HepG2 (cell line): Measurements from ENCODE around the gene PFDN2. TPM values are rescaled to one million over a fixed set of nuclear protein-coding genes. Genes with fewer than 3 reads are reported as not detected.

ENCODE experiments used
- CBX2 ChIP-seq, 2 experiments: fragments of 200-600 bp in 1 of 2; sonication (generic); formaldehyde crosslinking in 1 of 2; IDR thresholded peaks; 2 replicates each; pipeline versions ENCODE4 v1.7.0 to v1.8.1; 2018 to 2022; ENCODE audit warnings: low read depth in 2 of 2, low read length in 1 of 2, mild to moderate bottlenecking in 1 of 2, missing genetic modification reagents in 1 of 2
- CEBPG ChIP-seq: IDR thresholded peaks from 2 replicates; pipeline ENCODE4 v1.6.1; 2016
- HNRNPK ChIP-seq: fragments of 200-400 bp; formaldehyde crosslinking; IDR thresholded peaks from 2 replicates; pipeline ENCODE4 v1.6.1; 2018; ENCODE audit warnings: low read length, low read depth, moderate library complexity, mild to moderate bottlenecking; ENCODE audit not compliant: poor library complexity, severe bottlenecking
- HNRNPL ChIP-seq: fragments of 200-400 bp; formaldehyde crosslinking; IDR thresholded peaks from 2 replicates; pipeline ENCODE4 v1.6.1; 2017; ENCODE audit warnings: mild to moderate bottlenecking, low read depth, low read length
- IKZF1 ChIP-seq: fragments of 450-650 bp; IDR thresholded peaks from 2 replicates; pipeline ENCODE4 v1.7.1; 2016
- MEIS2 ChIP-seq: sonication (generic); formaldehyde crosslinking; IDR thresholded peaks from 2 replicates; pipeline ENCODE4 v1.9.0; 2021; ENCODE audit warnings: mild to moderate bottlenecking, missing genetic modification reagents
- NFRKB ChIP-seq: fragments of 450-650 bp; IDR thresholded peaks from 2 replicates; pipeline ENCODE4 v1.6.1; 2017
- RORA ChIP-seq: sonication (generic); formaldehyde crosslinking; IDR thresholded peaks from 2 replicates; pipeline ENCODE4 v1.5.0; 2020; ENCODE audit warnings: mild to moderate bottlenecking, missing genetic modification reagents, moderate library complexity
- SNAPC5 ChIP-seq: sonication (generic); formaldehyde crosslinking; IDR thresholded peaks from 2 replicates; pipeline ENCODE4 v1.8.1; 2023; ENCODE audit warnings: mild to moderate bottlenecking, missing genetic modification reagents, borderline replicate concordance
- TP53 ChIP-seq: sonication (generic); formaldehyde crosslinking; conservative IDR thresholded peaks from 2 replicates; pipeline ENCODE4 v1.4.0; 2020; ENCODE audit warnings: missing genetic modification reagents
- ZGPAT ChIP-seq: IDR thresholded peaks from 2 replicates; pipeline ENCODE4 v1.6.1; 2016; ENCODE audit warnings: mild to moderate bottlenecking
- ZMAT3 ChIP-seq: sonication (generic); formaldehyde crosslinking; conservative IDR thresholded peaks from 2 replicates; pipeline ENCODE4 v1.7.0; 2021; ENCODE audit warnings: missing genetic modification reagents
- ZNF263 ChIP-seq: sonication (generic); formaldehyde crosslinking; IDR thresholded peaks from 2 replicates; pipeline ENCODE4 v1.4.0; 2020; ENCODE audit warnings: missing genetic modification reagents
- ZNF276 ChIP-seq: sonication (generic); formaldehyde crosslinking; IDR thresholded peaks from 2 replicates; pipeline ENCODE4 v1.4.0; 2020; ENCODE audit warnings: mild to moderate bottlenecking, low read depth, missing genetic modification reagents
- ZNF367 ChIP-seq: sonication (generic); formaldehyde crosslinking; IDR thresholded peaks from 2 replicates; pipeline ENCODE4 v1.4.0; 2020; ENCODE audit warnings: missing genetic modification reagents, borderline replicate concordance
- ZNF512B ChIP-seq: sonication (generic); formaldehyde crosslinking; IDR thresholded peaks from 2 replicates; pipeline ENCODE4 v1.5.1; 2020; ENCODE audit warnings: missing genetic modification reagents, mild to moderate bottlenecking, borderline replicate concordance
- ZNF513 ChIP-seq: sonication (generic); formaldehyde crosslinking; conservative IDR thresholded peaks from 2 replicates; pipeline ENCODE4 v1.5.0; 2020; ENCODE audit warnings: missing genetic modification reagents
- polyA plus RNA-seq, 8 experiments: library from polyadenylated mRNA; depleted of rRNA in 3 of 8; stranded (reverse) in 7 of 8; unstranded in 1 of 8; fragments of >200 nt; fragmentation: Illumina TruSeq in 4 of 8; extraction: Trizol in 4 of 8; gene quantifications; 2 replicates each; pipeline versions ENCODE4 v1.2.1 to v1.2.3, GENCODE V29; 2011 to 2016; ENCODE audit warnings: low read depth in 4 of 8, missing spikeins in 1 of 8, mixed read lengths in 1 of 8; ENCODE audit not compliant: insufficient read depth in 1 of 8
- total RNA-seq, 5 experiments: library from RNA; depleted of rRNA; stranded (reverse); fragments of >200 nt; fragmentation: Illumina TruSeq; extraction: Trizol; gene quantifications; 2 replicates each; pipeline ENCODE4 v1.2.3, GENCODE V29; 2016; ENCODE audit warnings: low read depth in 1 of 5

The PFDN2 gene
- total and polyA plus RNA-seq, 2 of the 13 experiments (the other 11 are each of a cell fraction or from before 2014, with no cell fraction given) = 62.6 to 63.6 TPM

DNA sequence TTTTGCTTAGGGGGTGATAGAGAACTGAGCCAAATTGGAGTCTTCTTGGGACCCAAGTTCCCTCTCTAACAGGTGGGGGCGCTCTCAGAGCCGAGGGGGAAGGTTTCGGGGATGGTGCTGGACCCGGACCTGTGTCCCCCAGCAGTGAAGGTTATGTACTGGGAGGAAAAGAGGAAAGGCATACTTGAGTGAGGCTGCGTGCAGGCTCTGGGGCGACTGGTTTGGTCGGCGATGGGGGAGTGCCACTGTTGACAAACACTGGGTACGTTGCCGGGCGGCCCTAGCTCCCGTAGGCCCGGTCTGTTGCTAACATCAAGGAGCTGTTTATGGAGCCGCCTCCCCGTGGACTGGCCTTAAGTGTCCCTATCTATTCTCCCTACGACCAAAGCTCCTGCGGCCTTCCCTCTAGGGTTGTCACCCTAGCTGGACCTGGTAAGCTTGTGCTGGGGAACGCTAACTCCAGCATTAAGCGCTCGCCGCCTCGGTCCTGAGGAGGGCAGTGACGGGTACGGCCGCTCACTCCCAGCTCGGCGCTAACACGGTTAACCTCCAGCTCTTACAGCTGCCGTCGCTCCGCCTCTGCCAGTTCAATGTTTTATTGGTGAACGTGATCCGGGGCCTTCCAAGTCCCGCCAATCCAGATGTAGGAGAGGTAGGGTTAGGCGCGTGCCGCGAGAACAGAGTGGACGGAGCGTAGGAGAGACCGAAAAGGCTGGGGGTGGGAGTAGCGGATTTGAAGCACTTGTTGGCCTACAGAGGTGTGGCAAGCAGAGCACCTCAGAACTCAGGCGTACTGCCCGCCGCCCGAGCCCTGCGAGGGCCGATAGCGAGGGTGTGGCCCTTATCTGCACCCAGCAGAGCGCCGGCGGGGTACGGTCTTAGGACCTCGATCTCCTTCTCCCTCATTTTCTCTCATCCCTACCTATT, 48.2 kb upstream of the PFDN2 start, which contains the start of gene PPOX (continued):
- TF ChIP-seq ZNF276 (CRISPR knock-in tag) (no peak), RORA (CRISPR knock-in tag) (no peak), ZMAT3 (CRISPR knock-in tag) (0 out of 2 replicates have a peak, but pooled peaks have one; percentile 22), ZNF367 (CRISPR knock-in tag) (no peak), ZNF263 (CRISPR knock-in tag) (no peak), NFRKB (no peak), HNRNPK (no peak), IKZF1 (no peak), SNAPC5 (CRISPR knock-in tag) (no peak), CBX2 (IDR thresholded peaks at IDR 0.05; ENCODE audit: low read depth, low read length) (no peak), CBX2 (CRISPR knock-in tag; IDR thresholded peaks at IDR 0.05; ENCODE audit: low read depth) (no peak), ZNF513 (CRISPR knock-in tag) (no peak), MEIS2 (CRISPR knock-in tag) (no peak; the same call in 1 of the 2 replicates), ZNF512B (no peak), HNRNPL (no peak), CEBPG (CRISPR knock-in tag) (no peak), ZGPAT (CRISPR knock-in tag) (peak; percentile 69; the same call in 1 of the 2 replicates), TP53 (CRISPR knock-in tag) (no peak)
